Nasal cavity respiratory epithelium epithelial cell of viscerocranial mucosa (primary cell): ENCODE results near the gene PRSS57. TPM values are rescaled to one million over a fixed set of nuclear protein-coding genes. Genes with fewer than 3 reads are reported as not detected.

Source experiments
- total RNA-seq: library from RNA; depleted of rRNA; stranded (reverse); fragments of >200 nt; gene quantifications from 2 replicates; pipeline ENCODE4 v1.2.3, GENCODE V29; 2014

PRSS57 gene
- not detected in 2 replicates for total RNA-seq

GRCh38 chr19:695352-695949, at the start of gene PRSS57:
Gene PRSS57, minus strand, starts transcription at chr19:695452. Its CDS starts 22 bp downstream, at chr19:695430.

GRCh38 chr19:708154-709143, 13.2 kb upstream of the PRSS57 start, which contains the start of gene PALM:
Gene PALM, plus strand, starts transcription at chr19:708935. Its CDS starts 212 bp downstream, at chr19:709147.

GRCh38 chr19:676339-677105, 18.7 kb downstream of the PRSS57 start, which contains the start of gene FSTL3:
Gene FSTL3, plus strand, starts transcription at chr19:676392. Its CDS starts 32 bp downstream, at chr19:676424.

GRCh38 chr19:662962-663681, 32.1 kb downstream of the PRSS57 start, which contains the start of gene RNF126:
Gene RNF126, minus strand, starts transcription at chr19:663214. Its CDS starts 93 bp downstream, at chr19:663121.

GRCh38 chr19:639253-640160, 55.7 kb downstream of the PRSS57 start, which contains the start of gene FGF22:
Gene FGF22, plus strand, starts transcription at chr19:639879. Its CDS starts 47 bp downstream, at chr19:639926.

Other genes with a start within 250 kb of the PRSS57 start
- 0.34 and 3.3 TPM in 2 replicates for gene SHC2, start 234.4 kb downstream of the PRSS57 start, total RNA-seq
- 0.14 TPM in 1 of 2 replicates, not detected in the other for gene MADCAM1, start 199.0 kb downstream of the PRSS57 start, total RNA-seq
- gene TPGS1, start 188.0 kb downstream of the PRSS57 start, total RNA-seq: 10.0 and 13.0 TPM in 2 replicates
- 87.6 and 161 TPM in 2 replicates for gene CDC34, start 163.7 kb downstream of the PRSS57 start, total RNA-seq
- not detected in 2 replicates for gene GZMM, start 151.4 kb downstream of the PRSS57 start, total RNA-seq
- gene BSG, start 122.9 kb downstream of the PRSS57 start, total RNA-seq: 500 and 542 TPM in 2 replicates
- gene HCN2, start 105.6 kb downstream of the PRSS57 start, total RNA-seq: 0.34 and 1.3 TPM in 2 replicates
- 38.8 and 40.7 TPM in 2 replicates for gene POLRMT, start 61.9 kb downstream of the PRSS57 start, total RNA-seq
- gene FGF22, start 55.6 kb downstream of the PRSS57 start, total RNA-seq: not detected in 2 replicates
- gene RNF126, start 32.2 kb downstream of the PRSS57 start, total RNA-seq: 40.3 and 49.2 TPM in 2 replicates
- 96.0 and 177 TPM in 2 replicates for gene FSTL3, start 19.1 kb downstream of the PRSS57 start, total RNA-seq
- 0.34 and 23.0 TPM in 2 replicates for gene PALM, start 13.5 kb upstream of the PRSS57 start, total RNA-seq
- gene MISP, start 55.7 kb upstream of the PRSS57 start, total RNA-seq: 55.5 and 95.0 TPM in 2 replicates
- 120 and 273 TPM in 2 replicates for gene PTBP1, start 102.0 kb upstream of the PRSS57 start, total RNA-seq
- gene PLPPR3, start 126.5 kb upstream of the PRSS57 start, total RNA-seq: under 0.01 and 0.28 TPM in 2 replicates
- gene AZU1, start 132.4 kb upstream of the PRSS57 start, total RNA-seq: not detected in 2 replicates
- not detected in 2 replicates for gene PRTN3, start 145.5 kb upstream of the PRSS57 start, total RNA-seq
- 0.07 TPM in 1 of 2 replicates, not detected in the other for gene ELANE, start 156.9 kb upstream of the PRSS57 start, total RNA-seq
- gene CFD, start 164.2 kb upstream of the PRSS57 start, total RNA-seq: 4.4 and 6.4 TPM in 2 replicates
- gene MED16, start 197.7 kb upstream of the PRSS57 start, total RNA-seq: 19.5 and 32.9 TPM in 2 replicates
- gene RNU6-9, start 198.0 kb upstream of the PRSS57 start, total RNA-seq: not detected in 2 replicates
- gene R3HDM4, start 217.8 kb upstream of the PRSS57 start, total RNA-seq: 40.5 and 46.1 TPM in 2 replicates
- gene KISS1R, start 221.9 kb upstream of the PRSS57 start, total RNA-seq: under 0.01 and 0.07 TPM in 2 replicates
- 12.0 and 12.4 TPM in 2 replicates for gene ARID3A, start 230.6 kb upstream of the PRSS57 start, total RNA-seq